HepG2 (cell line): ENCODE data around the gene NRL. TPM values are rescaled to one million over a fixed set of nuclear protein-coding genes. Genes with fewer than 3 reads are reported as not detected.

Experiments used
- ATAD3A ChIP-seq: sonication (generic); formaldehyde crosslinking; IDR thresholded peaks from 2 replicates; pipeline ENCODE4 v1.4.0; 2020; ENCODE audit warnings: missing genetic modification reagents
- CEBPB ChIP-seq: IDR thresholded peaks from 2 replicates; pipeline ENCODE4 v1.6.1; 2011; ENCODE audit warnings: low read depth, low read length, improper control_type of control experiment, borderline replicate concordance
- HINFP ChIP-seq: sonication (generic); formaldehyde crosslinking; IDR thresholded peaks from 2 replicates; pipeline ENCODE4 v1.4.0; 2020; ENCODE audit warnings: low read depth, mild to moderate bottlenecking, missing genetic modification reagents
- HNF4A ChIP-seq: sonication (generic); formaldehyde crosslinking; IDR thresholded peaks from 2 replicates; pipeline ENCODE4 v1.4.0; 2020; ENCODE audit warnings: missing genetic modification reagents
- RAD21 ChIP-seq: fragments of 450-650 bp; formaldehyde crosslinking; IDR thresholded peaks from 2 replicates; pipeline ENCODE4 v1.5.0; 2020; ENCODE audit warnings: mild to moderate bottlenecking
- SOX6 ChIP-seq, 2 experiments: fragments of 450-650 bp in 1 of 2; sonication (generic) in 1 of 2; formaldehyde crosslinking in 1 of 2; IDR thresholded peaks; 2 replicates each; pipeline versions ENCODE4 v1.4.0 to v1.6.1; 2017 to 2020; ENCODE audit warnings: antibody characterized with exemption in 1 of 2, mild to moderate bottlenecking in 1 of 2, missing genetic modification reagents in 1 of 2
- TEAD3 ChIP-seq: optimal IDR thresholded peaks from 2 replicates; pipeline ENCODE3; 2016; ENCODE audit warnings: borderline replicate concordance
- ZNF143 ChIP-seq: sonication (generic); formaldehyde crosslinking; IDR thresholded peaks from 2 replicates; pipeline ENCODE4 v1.4.0; 2020; ENCODE audit warnings: missing genetic modification reagents
- ZNF276 ChIP-seq: sonication (generic); formaldehyde crosslinking; IDR thresholded peaks from 2 replicates; pipeline ENCODE4 v1.4.0; 2020; ENCODE audit warnings: mild to moderate bottlenecking, low read depth, missing genetic modification reagents
- ZNF510 ChIP-seq: sonication (generic); formaldehyde crosslinking; IDR thresholded peaks from 2 replicates; pipeline ENCODE4 v1.4.0; 2020; ENCODE audit warnings: low read depth, mild to moderate bottlenecking, missing genetic modification reagents
- ZNF709 ChIP-seq: sonication (generic); formaldehyde crosslinking; IDR thresholded peaks from 2 replicates; pipeline ENCODE4 v1.5.0; 2020; ENCODE audit warnings: mild to moderate bottlenecking, missing genetic modification reagents
- ZSCAN29 ChIP-seq: sonication (generic); formaldehyde crosslinking; conservative IDR thresholded peaks from 2 replicates; pipeline ENCODE4 v1.4.0; 2020; ENCODE audit warnings: mild to moderate bottlenecking, missing genetic modification reagents
- polyA plus RNA-seq, 8 experiments: library from polyadenylated mRNA; depleted of rRNA in 3 of 8; stranded (reverse) in 7 of 8; unstranded in 1 of 8; fragments of >200 nt; fragmentation: Illumina TruSeq in 4 of 8; extraction: Trizol in 4 of 8; gene quantifications; 2 replicates each; pipeline versions ENCODE4 v1.2.1 to v1.2.3, GENCODE V29; 2011 to 2016; ENCODE audit warnings: low read depth in 4 of 8, missing spikeins in 1 of 8, mixed read lengths in 1 of 8; ENCODE audit not compliant: insufficient read depth in 1 of 8
- total RNA-seq, 5 experiments: library from RNA; depleted of rRNA; stranded (reverse); fragments of >200 nt; fragmentation: Illumina TruSeq; extraction: Trizol; gene quantifications; 2 replicates each; pipeline ENCODE4 v1.2.3, GENCODE V29; 2016; ENCODE audit warnings: low read depth in 1 of 5
- TF ChIP-seq, protein P1 (sequence below): sonication (generic); formaldehyde crosslinking; IDR thresholded peaks from 2 replicates; pipeline ENCODE4 v1.5.0; 2020; ENCODE audit warnings: mild to moderate bottlenecking, missing genetic modification reagents, borderline replicate concordance
- TF ChIP-seq, protein P2 (sequence below): sonication (generic); formaldehyde crosslinking; IDR thresholded peaks from 2 replicates; pipeline ENCODE4 v1.5.0; 2020; ENCODE audit warnings: mild to moderate bottlenecking, missing genetic modification reagents, borderline replicate concordance

Gene NRL
- total and polyA plus RNA-seq, 2 of the 13 experiments (the other 11 are each of a cell fraction or from before 2014, with no cell fraction given), result 2.5 to 4.7 TPM

- 0 out of 2 replicates have a peak, but pooled peaks have one; percentile 53 for TF ChIP-seq ZSCAN29 (CRISPR knock-in tag)
- TF ChIP-seq ATAD3A (CRISPR knock-in tag), result 0 out of 2 replicates have a peak, but pooled peaks have one; percentile 51
- no peak for TF ChIP-seq HINFP (CRISPR knock-in tag)
- 0 out of 2 replicates have a peak, but pooled peaks have one; percentile 24 for TF ChIP-seq CEBPB
- TF ChIP-seq ZNF709, result no peak
- TF ChIP-seq TEAD3 (CRISPR knock-in tag), result peak; percentile 17
- 0 out of 2 replicates have a peak, but pooled peaks have one; percentile 68 for TF ChIP-seq ZNF510 (CRISPR knock-in tag)
- no peak for TF ChIP-seq RAD21 (CRISPR knock-in tag)
- TF ChIP-seq ZNF143 (CRISPR knock-in tag), result no peak
- TF ChIP-seq, protein P1, sequence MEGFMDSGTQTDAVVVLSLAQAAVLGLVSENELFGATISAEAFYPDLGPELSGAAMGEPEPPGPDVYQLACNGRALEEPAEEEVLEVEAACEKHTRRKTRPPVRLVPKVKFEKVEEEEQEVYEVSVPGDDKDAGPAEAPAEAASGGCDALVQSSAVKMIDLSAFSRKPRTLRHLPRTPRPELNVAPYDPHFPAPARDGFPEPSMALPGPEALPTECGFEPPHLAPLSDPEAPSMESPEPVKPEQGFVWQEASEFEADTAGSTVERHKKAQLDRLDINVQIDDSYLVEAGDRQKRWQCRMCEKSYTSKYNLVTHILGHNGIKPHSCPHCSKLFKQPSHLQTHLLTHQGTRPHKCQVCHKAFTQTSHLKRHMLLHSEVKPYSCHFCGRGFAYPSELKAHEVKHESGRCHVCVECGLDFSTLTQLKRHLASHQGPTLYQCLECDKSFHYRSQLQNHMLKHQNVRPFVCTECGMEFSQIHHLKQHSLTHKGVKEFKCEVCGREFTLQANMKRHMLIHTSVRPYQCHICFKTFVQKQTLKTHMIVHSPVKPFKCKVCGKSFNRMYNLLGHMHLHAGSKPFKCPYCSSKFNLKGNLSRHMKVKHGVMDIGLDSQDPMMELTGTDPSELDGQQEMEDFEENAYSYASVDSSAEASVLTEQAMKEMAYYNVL (CRISPR knock-in tag), result 0 out of 2 replicates have a peak, but pooled peaks have one; percentile 18
- TF ChIP-seq HNF4A (CRISPR knock-in tag), result peak; percentile 47
- no peak for TF ChIP-seq SOX6 (IDR thresholded peaks at IDR 0.05)
- no peak for TF ChIP-seq SOX6 (CRISPR knock-in tag; IDR thresholded peaks at IDR 0.05)
- TF ChIP-seq ZNF276 (CRISPR knock-in tag), result 0 out of 2 replicates have a peak, but pooled peaks have one; percentile 29
- TF ChIP-seq, protein P2, sequence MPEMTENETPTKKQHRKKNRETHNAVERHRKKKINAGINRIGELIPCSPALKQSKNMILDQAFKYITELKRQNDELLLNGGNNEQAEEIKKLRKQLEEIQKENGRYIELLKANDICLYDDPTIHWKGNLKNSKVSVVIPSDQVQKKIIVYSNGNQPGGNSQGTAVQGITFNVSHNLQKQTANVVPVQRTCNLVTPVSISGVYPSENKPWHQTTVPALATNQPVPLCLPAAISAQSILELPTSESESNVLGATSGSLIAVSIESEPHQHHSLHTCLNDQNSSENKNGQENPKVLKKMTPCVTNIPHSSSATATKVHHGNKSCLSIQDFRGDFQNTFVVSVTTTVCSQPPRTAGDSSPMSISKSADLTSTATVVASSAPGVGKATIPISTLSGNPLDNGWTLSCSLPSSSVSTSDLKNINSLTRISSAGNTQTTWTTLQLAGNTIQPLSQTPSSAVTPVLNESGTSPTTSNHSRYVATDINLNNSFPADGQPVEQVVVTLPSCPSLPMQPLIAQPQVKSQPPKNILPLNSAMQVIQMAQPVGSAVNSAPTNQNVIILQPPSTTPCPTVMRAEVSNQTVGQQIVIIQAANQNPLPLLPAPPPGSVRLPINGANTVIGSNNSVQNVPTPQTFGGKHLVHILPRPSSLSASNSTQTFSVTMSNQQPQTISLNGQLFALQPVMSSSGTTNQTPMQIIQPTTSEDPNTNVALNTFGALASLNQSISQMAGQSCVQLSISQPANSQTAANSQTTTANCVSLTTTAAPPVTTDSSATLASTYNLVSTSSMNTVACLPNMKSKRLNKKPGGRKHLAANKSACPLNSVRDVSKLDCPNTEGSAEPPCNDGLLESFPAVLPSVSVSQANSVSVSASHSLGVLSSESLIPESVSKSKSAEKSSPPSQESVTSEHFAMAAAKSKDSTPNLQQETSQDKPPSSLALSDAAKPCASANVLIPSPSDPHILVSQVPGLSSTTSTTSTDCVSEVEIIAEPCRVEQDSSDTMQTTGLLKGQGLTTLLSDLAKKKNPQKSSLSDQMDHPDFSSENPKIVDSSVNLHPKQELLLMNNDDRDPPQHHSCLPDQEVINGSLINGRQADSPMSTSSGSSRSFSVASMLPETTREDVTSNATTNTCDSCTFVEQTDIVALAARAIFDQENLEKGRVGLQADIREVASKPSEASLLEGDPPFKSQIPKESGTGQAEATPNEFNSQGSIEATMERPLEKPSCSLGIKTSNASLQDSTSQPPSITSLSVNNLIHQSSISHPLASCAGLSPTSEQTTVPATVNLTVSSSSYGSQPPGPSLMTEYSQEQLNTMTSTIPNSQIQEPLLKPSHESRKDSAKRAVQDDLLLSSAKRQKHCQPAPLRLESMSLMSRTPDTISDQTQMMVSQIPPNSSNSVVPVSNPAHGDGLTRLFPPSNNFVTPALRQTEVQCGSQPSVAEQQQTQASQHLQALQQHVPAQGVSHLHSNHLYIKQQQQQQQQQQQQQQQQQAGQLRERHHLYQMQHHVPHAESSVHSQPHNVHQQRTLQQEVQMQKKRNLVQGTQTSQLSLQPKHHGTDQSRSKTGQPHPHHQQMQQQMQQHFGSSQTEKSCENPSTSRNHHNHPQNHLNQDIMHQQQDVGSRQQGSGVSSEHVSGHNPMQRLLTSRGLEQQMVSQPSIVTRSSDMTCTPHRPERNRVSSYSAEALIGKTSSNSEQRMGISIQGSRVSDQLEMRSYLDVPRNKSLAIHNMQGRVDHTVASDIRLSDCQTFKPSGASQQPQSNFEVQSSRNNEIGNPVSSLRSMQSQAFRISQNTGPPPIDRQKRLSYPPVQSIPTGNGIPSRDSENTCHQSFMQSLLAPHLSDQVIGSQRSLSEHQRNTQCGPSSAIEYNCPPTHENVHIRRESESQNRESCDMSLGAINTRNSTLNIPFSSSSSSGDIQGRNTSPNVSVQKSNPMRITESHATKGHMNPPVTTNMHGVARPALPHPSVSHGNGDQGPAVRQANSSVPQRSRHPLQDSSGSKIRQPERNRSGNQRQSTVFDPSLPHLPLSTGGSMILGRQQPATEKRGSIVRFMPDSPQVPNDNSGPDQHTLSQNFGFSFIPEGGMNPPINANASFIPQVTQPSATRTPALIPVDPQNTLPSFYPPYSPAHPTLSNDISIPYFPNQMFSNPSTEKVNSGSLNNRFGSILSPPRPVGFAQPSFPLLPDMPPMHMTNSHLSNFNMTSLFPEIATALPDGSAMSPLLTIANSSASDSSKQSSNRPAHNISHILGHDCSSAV (CRISPR knock-in tag), result 0 out of 2 replicates have a peak, but pooled peaks have one; percentile 43
Observed at GRCh38 chr14:24100197-24100981, 14.4 kb downstream of the NRL start (continued).
